ENCODE data around the gene KRTAP5-3.

Gene KRTAP5-3

DNA sequence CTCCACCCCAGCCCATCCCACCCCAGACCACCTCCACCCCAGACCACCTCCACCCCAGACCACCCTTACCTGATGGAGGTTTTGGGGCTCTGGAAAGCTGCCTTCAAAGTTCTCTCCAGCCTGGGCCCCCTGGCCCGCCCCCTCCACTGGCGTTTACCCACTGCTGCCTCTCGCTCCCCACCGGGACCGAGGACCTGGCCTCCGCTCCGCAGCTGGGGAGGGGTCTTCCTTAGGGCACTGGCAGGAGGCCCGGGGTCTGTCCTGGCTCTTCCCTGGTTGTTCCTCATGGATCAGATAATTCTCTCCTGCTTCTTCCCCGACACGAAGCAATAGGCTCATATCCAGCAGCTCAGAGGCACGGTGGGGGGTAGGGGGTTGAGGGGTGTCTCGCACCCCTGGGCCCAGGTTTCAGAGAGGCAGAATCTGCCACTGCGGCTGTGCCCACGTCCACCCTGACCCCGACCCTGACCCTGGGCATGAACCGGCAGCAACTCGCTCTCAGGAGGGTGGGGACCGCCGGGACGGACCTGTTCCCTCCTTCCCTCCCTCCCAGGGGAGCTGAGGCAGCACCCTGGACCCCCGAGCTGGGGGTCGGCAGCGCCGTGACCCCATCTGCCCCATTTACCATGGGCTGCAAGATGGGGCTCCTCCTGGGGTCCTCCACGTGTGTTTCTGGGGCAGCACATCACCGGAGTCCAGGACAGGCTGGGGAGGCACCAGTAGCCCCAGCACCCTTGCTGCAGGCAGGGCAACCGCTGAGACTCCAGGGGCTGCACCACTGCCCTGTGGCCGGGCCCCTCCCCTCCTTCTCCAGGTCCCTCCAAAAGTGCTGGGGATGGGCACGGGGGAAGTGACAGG, 34.3 kb upstream of the KRTAP5-3 start:
- CTCF ChIA-PET: interaction anchor here (0.5 to 5.6 kb wide), 6 partner anchors 10 to 509 kb away, joined by 3 to 52 read pairs (median 11); no protein-coding TSS in a partner anchor

DNA sequence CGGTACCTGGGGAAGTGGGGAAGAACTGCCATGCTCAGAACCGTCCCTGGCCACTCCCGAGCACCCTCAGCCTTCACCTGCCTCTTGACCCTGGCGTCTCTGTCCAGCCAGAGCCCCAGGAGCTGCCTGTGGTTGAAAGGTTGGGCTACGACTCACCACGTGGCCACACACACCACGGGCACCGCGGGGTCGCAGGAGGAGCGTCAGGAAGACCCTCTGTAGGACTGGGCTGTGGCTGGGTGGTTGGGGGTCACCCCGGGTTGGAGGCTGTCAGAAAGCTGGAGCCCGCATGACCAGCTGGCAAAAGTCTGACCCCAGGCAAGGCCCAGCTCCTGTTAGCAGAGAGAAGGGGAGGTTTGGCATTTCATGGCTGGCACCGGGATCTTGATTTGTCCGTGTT, 32.8 kb upstream of the KRTAP5-3 start:
- no peak overlapping the region for H3K27ac ChIP-seq (ENCODE audit: extremely low read depth, low read depth, low read length)
- no peaks in the 10 kb centered on the region for H3K36me3 ChIP-seq (ENCODE audit: control insufficient read depth in 2 of 2, insufficient read depth in 1 of 2, low read length in 2 of 2)
- no peaks in the 10 kb centered on the region for H3K4me1 ChIP-seq (ENCODE audit: control insufficient read depth, insufficient read depth, low read length)
- CTCF ChIA-PET: interaction anchor here (0.6 to 5.6 kb wide), 15 partner anchors 11 to 516 kb away, joined by 3 to 67 read pairs (median 4); partner anchors contain the start of gene KRTAP5-5
- H3K9me3 ChIP-seq (ENCODE audit: control insufficient read depth, insufficient read depth, low read depth, low read length): no peaks in the 10 kb centered on the region
- no peak overlapping the region for H3K4me3 ChIP-seq (ENCODE audit: low read depth, low read length)
- POLR2A ChIA-PET: no interaction called here
- no peak for TF ChIP-seq ZFP3 (tag by site-specific recombination; IDR thresholded peaks at IDR 0.05; ENCODE audit: low read depth)
- no peak for TF ChIP-seq ZNF157 (tag by site-specific recombination; IDR thresholded peaks at IDR 0.05)
- TF ChIP-seq YY1 (tag by site-specific recombination; IDR thresholded peaks at IDR 0.05): no peak
- no peak for TF ChIP-seq ZNF544 (tag by site-specific recombination; IDR thresholded peaks at IDR 0.05)
- TF ChIP-seq ZNF354C (tag by site-specific recombination; IDR thresholded peaks at IDR 0.05; ENCODE audit: borderline replicate concordance, low read depth): no peak
- TF ChIP-seq, protein P1, sequence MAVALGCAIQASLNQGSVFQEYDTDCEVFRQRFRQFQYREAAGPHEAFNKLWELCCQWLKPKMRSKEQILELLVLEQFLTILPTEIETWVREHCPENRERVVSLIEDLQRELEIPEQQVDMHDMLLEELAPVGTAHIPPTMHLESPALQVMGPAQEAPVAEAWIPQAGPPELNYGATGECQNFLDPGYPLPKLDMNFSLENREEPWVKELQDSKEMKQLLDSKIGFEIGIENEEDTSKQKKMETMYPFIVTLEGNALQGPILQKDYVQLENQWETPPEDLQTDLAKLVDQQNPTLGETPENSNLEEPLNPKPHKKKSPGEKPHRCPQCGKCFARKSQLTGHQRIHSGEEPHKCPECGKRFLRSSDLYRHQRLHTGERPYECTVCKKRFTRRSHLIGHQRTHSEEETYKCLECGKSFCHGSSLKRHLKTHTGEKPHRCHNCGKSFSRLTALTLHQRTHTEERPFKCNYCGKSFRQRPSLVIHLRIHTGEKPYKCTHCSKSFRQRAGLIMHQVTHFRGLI (tag by site-specific recombination; IDR thresholded peaks at IDR 0.05): no peak
- no peak for TF ChIP-seq ZNF335 (tag by site-specific recombination; conservative IDR thresholded peaks at IDR 0.05)
- no peak for TF ChIP-seq BCL11B (tag by site-specific recombination; IDR thresholded peaks at IDR 0.05; ENCODE audit: low read depth)
- TF ChIP-seq ZSCAN30 (tag by site-specific recombination; IDR thresholded peaks at IDR 0.05): no peak

More for the DNA sequence above, 34.3 kb upstream of the KRTAP5-3 start:
- TF ChIP-seq MZF1 (tag by site-specific recombination; IDR thresholded peaks at IDR 0.05; ENCODE audit: borderline replicate concordance) (no peak), ZNF324 (tag by site-specific recombination; IDR thresholded peaks at IDR 0.05) (no peak), ZNF184 (tag by site-specific recombination; IDR thresholded peaks at IDR 0.05) (no peak), ZNF521 (tag by site-specific recombination; IDR thresholded peaks at IDR 0.05) (no peak), ZNF785 (tag by site-specific recombination; IDR thresholded peaks at IDR 0.05) (no peak), ZFP3 (tag by site-specific recombination; IDR thresholded peaks at IDR 0.05; ENCODE audit: low read depth) (no peak), ZNF677 (tag by site-specific recombination; IDR thresholded peaks at IDR 0.05) (no peak)
- TF ChIP-seq, protein P2, sequence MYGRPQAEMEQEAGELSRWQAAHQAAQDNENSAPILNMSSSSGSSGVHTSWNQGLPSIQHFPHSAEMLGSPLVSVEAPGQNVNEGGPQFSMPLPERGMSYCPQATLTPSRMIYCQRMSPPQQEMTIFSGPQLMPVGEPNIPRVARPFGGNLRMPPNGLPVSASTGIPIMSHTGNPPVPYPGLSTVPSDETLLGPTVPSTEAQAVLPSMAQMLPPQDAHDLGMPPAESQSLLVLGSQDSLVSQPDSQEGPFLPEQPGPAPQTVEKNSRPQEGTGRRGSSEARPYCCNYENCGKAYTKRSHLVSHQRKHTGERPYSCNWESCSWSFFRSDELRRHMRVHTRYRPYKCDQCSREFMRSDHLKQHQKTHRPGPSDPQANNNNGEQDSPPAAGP (tag by site-specific recombination; IDR thresholded peaks at IDR 0.05): no peak
- TF ChIP-seq, protein P3, sequence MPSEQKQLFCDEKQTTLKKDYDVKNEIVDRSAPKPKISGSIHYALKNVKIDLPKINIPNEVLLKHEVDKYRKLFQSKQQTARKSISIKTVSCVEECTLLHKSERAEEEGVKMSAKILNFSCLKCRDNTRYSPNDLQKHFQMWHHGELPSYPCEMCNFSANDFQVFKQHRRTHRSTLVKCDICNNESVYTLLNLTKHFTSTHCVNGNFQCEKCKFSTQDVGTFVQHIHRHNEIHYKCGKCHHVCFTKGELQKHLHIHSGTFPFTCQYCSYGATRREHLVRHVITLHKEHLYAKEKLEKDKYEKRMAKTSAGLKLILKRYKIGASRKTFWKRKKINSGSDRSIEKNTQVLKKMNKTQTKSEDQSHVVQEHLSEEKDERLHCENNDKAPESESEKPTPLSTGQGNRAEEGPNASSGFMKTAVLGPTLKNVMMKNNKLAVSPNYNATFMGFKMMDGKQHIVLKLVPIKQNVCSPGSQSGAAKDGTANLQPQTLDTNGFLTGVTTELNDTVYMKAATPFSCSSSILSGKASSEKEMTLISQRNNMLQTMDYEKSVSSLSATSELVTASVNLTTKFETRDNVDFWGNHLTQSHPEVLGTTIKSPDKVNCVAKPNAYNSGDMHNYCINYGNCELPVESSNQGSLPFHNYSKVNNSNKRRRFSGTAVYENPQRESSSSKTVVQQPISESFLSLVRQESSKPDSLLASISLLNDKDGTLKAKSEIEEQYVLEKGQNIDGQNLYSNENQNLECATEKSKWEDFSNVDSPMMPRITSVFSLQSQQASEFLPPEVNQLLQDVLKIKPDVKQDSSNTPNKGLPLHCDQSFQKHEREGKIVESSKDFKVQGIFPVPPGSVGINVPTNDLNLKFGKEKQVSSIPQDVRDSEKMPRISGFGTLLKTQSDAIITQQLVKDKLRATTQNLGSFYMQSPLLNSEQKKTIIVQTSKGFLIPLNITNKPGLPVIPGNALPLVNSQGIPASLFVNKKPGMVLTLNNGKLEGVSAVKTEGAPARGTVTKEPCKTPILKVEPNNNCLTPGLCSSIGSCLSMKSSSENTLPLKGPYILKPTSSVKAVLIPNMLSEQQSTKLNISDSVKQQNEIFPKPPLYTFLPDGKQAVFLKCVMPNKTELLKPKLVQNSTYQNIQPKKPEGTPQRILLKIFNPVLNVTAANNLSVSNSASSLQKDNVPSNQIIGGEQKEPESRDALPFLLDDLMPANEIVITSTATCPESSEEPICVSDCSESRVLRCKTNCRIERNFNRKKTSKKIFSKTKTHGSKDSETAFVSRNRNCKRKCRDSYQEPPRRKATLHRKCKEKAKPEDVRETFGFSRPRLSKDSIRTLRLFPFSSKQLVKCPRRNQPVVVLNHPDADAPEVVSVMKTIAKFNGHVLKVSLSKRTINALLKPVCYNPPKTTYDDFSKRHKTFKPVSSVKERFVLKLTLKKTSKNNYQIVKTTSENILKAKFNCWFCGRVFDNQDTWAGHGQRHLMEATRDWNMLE (tag by site-specific recombination; conservative IDR thresholded peaks at IDR 0.05; ENCODE audit: low read depth): no peak
- Histone ChIP-seq H3K4me3 (ENCODE audit: low read depth, low read length) (no peak overlapping the region), H3K4me1 (ENCODE audit: control insufficient read depth, insufficient read depth, low read length) (no peaks in the 10 kb centered on the region), H3K27ac (ENCODE audit: extremely low read depth, low read depth, low read length) (no peak overlapping the region), H3K9me3 (ENCODE audit: control insufficient read depth, insufficient read depth, low read depth, low read length) (no peaks in the 10 kb centered on the region), H3K36me3 (ENCODE audit: control insufficient read depth in 2 of 2, insufficient read depth in 1 of 2, low read length in 2 of 2) (no peaks in the 10 kb centered on the region)
- POLR2A ChIA-PET: no interaction called here

All from HEK293 (cell line).